Hepatocyte (in vitro differentiated cells): ENCODE results near the gene CFB.
"Not testable (repeated sequence)": the region's sequence is repeated elsewhere in the genome, so short reads cannot be mapped to it uniquely, and the experiment has no call there.

ENCODE experiments used
- EZH2phosphoT487 ChIP-seq: fragments of 200-600 bp; sonication (generic); IDR thresholded peaks from one replicate; pipeline ENCODE4 v1.6.1; 2018; ENCODE audit warnings: antibody characterized with exemption, mild to moderate bottlenecking, low read depth, moderate library complexity; ENCODE audit not compliant: unreplicated experiment, severe bottlenecking
- TF ChIP-seq, protein P1 (sequence below): fragments of 200-600 bp; sonication (generic); IDR thresholded peaks from 2 replicates; pipeline ENCODE4 v1.5.1; 2016; ENCODE audit warnings: antibody characterized with exemption, mild to moderate bottlenecking; ENCODE audit not compliant: poor library complexity

DNA sequence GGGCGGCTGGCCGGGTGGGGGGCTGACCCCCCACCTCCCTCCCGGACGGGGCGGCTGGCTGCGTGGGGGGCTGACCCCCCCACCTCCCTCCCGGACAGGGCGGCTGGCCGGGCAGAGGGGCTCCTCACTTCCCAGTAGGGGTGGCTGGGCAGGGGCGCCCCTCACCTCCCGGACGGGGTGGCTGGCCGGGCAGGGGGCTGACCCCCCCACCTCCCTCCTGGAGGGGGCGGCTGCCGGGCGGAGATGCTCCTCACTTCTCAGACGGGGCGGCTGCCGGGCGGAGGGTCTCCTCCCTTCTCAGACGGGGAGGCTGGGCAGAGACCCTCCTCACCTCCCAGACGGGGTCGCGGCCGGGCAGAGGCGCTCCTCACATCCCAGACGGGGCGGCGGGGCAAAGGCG, 30.2 kb downstream of the CFB start:
- TF ChIP-seq, protein P1, sequence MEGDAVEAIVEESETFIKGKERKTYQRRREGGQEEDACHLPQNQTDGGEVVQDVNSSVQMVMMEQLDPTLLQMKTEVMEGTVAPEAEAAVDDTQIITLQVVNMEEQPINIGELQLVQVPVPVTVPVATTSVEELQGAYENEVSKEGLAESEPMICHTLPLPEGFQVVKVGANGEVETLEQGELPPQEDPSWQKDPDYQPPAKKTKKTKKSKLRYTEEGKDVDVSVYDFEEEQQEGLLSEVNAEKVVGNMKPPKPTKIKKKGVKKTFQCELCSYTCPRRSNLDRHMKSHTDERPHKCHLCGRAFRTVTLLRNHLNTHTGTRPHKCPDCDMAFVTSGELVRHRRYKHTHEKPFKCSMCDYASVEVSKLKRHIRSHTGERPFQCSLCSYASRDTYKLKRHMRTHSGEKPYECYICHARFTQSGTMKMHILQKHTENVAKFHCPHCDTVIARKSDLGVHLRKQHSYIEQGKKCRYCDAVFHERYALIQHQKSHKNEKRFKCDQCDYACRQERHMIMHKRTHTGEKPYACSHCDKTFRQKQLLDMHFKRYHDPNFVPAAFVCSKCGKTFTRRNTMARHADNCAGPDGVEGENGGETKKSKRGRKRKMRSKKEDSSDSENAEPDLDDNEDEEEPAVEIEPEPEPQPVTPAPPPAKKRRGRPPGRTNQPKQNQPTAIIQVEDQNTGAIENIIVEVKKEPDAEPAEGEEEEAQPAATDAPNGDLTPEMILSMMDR, result not testable (repeated sequence)
- not testable (repeated sequence) for TF ChIP-seq EZH2phosphoT487
